ENCODE results near the gene ALDH3B1. TPM values are rescaled to one million over a fixed set of nuclear protein-coding genes. Genes with fewer than 3 reads are reported as not detected.

The ALDH3B1 gene
- total RNA-seq, 1 experiment from 2014 or later: 0.35 TPM

- H3K4me3 ChIP-seq (ENCODE audit: insufficient read depth, low read depth, low read length): no peak overlapping the region
- H3K36me3 ChIP-seq (replicated peaks; ENCODE audit: control insufficient read depth, insufficient read depth, low read length): peaks cover 19% of the 10 kb centered on the region
- H3K27me3 ChIP-seq (ENCODE audit: control insufficient read depth, insufficient read depth, low read length): no peaks in the 10 kb centered on the region
- no peak for DNase-seq
Measured at GRCh38 chr11:68028802-68029545, 18.8 kb downstream of the ALDH3B1 start.

DNA sequence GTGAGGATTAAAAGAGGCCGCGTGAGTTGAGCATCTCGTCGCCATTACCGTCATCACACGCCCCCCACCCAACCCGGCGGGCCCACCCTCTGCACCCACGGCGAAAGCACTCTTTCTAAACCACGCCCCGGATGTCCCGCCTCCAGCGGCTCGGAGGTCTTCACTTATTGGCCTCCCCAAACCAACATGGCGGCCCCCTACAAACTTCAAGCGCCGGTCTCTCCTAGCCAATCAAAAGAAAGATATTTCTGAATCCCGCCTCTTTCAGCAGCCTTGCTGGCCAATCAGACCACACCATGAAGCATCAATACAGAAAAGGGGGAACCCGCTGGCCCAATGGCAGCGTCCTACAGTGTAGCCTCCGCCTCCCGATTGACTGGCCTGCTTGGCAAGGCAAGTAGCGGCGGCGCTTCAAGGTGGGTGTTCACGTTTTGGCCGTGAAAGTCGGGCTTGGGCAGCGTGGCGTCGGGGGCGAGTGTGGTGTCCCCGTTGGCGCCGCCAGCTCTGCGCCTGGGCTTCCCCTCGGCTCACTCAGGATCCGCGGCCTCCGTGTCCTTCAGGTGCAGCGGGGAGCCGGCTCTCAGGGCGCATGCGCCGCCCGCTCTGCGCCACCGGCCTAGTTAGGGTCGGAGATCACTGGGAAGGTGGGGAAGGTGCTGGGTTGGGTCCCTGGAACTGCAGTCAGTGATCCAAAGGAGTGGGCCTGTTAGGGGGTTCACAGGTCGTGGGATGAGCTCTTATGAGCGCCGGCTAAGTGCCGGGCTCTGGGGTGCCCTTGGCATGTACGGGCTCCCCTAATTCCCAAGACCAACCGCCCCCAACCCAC is 20.4 kb downstream of the ALDH3B1 start, which contains the start of gene NDUFS8:
NDUFS8 (plus strand) TSS at position 364 of the 826 bp plus-strand sequence. CDS start 1,471 bp downstream, outside the sequence.
- peaks cover 20% of the 10 kb centered on the region for H3K36me3 ChIP-seq (replicated peaks; ENCODE audit: control insufficient read depth, insufficient read depth, low read length)
- H3K27me3 ChIP-seq (ENCODE audit: control insufficient read depth, insufficient read depth, low read length): no peaks in the 10 kb centered on the region
- DNase-seq: peak; percentile 100
- peak within 1 kb of the TSS; percentile 90 for H3K4me3 ChIP-seq (ENCODE audit: insufficient read depth, low read depth, low read length)

GRCh38 chr11:68031144-68031464 is 21.0 kb downstream of the ALDH3B1 start:
- Histone ChIP-seq H3K4me3 (ENCODE audit: insufficient read depth, low read depth, low read length) (peak overlapping the region; percentile 90), H3K36me3 (replicated peaks; ENCODE audit: control insufficient read depth, insufficient read depth, low read length) (peaks cover 19% of the 10 kb centered on the region), H3K27me3 (ENCODE audit: control insufficient read depth, insufficient read depth, low read length) (no peaks in the 10 kb centered on the region)
- no peak for DNase-seq

DNA sequence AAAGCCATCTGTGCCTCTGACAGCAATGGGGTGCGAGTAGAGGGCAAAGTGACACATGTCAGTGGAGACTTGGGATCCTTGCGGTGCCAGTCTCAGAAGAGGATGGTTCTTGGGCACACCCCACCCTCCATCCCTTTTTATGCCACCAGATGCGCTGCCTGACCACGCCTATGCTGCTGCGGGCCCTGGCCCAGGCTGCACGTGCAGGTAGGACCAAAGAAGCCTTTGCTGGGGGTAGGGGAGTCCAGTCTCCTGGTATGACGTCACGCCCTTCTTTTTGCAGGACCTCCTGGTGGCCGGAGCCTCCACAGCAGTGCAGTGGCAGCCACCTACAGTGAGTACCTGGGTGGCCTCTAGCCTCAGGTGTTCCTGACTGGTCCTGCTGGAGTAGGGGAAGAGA is 21.9 kb downstream of the ALDH3B1 start:
- DNase-seq: no peak
- no peaks in the 10 kb centered on the region for H3K27me3 ChIP-seq (ENCODE audit: control insufficient read depth, insufficient read depth, low read length)
- peaks cover 18% of the 10 kb centered on the region for H3K36me3 ChIP-seq (replicated peaks; ENCODE audit: control insufficient read depth, insufficient read depth, low read length)
- H3K4me3 ChIP-seq (ENCODE audit: insufficient read depth, low read depth, low read length): no peak overlapping the region

GRCh38 chr11:68032997-68033707 is 23.0 kb downstream of the ALDH3B1 start:
- Histone ChIP-seq H3K4me3 (ENCODE audit: insufficient read depth, low read depth, low read length) (no peak overlapping the region), H3K27me3 (ENCODE audit: control insufficient read depth, insufficient read depth, low read length) (no peaks in the 10 kb centered on the region), H3K36me3 (replicated peaks; ENCODE audit: control insufficient read depth, insufficient read depth, low read length) (peaks cover 18% of the 10 kb centered on the region)
- DNase-seq: no peak

- no peaks in the 10 kb centered on the region for H3K27me3 ChIP-seq (ENCODE audit: control insufficient read depth, insufficient read depth, low read length)
Measured at GRCh38 chr11:68033708-68034045, 23.6 kb downstream of the ALDH3B1 start.

GRCh38 chr11:68035266-68035876 is 25.2 kb downstream of the ALDH3B1 start:
- peaks cover 18% of the 10 kb centered on the region for H3K36me3 ChIP-seq (replicated peaks; ENCODE audit: control insufficient read depth, insufficient read depth, low read length)
- no peaks in the 10 kb centered on the region for H3K27me3 ChIP-seq (ENCODE audit: control insufficient read depth, insufficient read depth, low read length)
- no peak overlapping the region for H3K4me3 ChIP-seq (ENCODE audit: insufficient read depth, low read depth, low read length)
- no peak for DNase-seq

More at GRCh38 chr11:68033708-68034045, 23.6 kb downstream of the ALDH3B1 start:
- peaks cover 18% of the 10 kb centered on the region for H3K36me3 ChIP-seq (replicated peaks; ENCODE audit: control insufficient read depth, insufficient read depth, low read length)
- no peak for DNase-seq
- H3K4me3 ChIP-seq (ENCODE audit: insufficient read depth, low read depth, low read length): no peak overlapping the region

DNA sequence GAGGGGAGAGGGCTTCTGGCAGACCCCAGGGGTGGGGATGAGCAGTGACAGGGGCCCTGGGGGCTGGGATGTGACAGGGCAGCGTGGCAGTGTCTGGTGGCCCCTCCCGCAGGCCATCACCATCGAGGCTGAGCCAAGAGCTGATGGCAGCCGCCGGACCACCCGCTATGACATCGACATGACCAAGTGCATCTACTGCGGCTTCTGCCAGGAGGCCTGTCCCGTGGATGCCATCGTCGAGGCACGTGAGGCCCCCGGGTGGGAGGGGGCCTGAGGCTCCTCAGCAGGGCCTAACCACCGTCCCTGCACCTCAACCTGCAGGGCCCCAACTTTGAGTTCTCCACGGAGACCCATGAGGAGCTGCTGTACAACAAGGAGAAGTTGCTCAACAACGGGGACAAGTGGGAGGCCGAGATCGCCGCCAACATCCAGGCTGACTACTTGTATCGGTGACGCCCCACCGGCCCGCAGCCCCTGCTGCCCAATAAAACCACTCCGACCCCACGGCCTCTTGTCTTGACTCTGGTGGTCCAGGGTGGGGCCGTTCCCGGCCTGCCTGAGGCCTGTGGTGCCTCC is 26.1 kb downstream of the ALDH3B1 start:
- H3K4me3 ChIP-seq (ENCODE audit: insufficient read depth, low read depth, low read length): no peak overlapping the region
- DNase-seq: no peak
- peaks cover 18% of the 10 kb centered on the region for H3K36me3 ChIP-seq (replicated peaks; ENCODE audit: control insufficient read depth, insufficient read depth, low read length)
- no peaks in the 10 kb centered on the region for H3K27me3 ChIP-seq (ENCODE audit: control insufficient read depth, insufficient read depth, low read length)

- no peaks in the 10 kb centered on the region for H3K27me3 ChIP-seq (ENCODE audit: control insufficient read depth, insufficient read depth, low read length)
- no peak for DNase-seq
- peaks cover 18% of the 10 kb centered on the region for H3K36me3 ChIP-seq (replicated peaks; ENCODE audit: control insufficient read depth, insufficient read depth, low read length)
- H3K4me3 ChIP-seq (ENCODE audit: insufficient read depth, low read depth, low read length): no peak overlapping the region
Measured at GRCh38 chr11:68036717-68037239, 26.7 kb downstream of the ALDH3B1 start.

DNA sequence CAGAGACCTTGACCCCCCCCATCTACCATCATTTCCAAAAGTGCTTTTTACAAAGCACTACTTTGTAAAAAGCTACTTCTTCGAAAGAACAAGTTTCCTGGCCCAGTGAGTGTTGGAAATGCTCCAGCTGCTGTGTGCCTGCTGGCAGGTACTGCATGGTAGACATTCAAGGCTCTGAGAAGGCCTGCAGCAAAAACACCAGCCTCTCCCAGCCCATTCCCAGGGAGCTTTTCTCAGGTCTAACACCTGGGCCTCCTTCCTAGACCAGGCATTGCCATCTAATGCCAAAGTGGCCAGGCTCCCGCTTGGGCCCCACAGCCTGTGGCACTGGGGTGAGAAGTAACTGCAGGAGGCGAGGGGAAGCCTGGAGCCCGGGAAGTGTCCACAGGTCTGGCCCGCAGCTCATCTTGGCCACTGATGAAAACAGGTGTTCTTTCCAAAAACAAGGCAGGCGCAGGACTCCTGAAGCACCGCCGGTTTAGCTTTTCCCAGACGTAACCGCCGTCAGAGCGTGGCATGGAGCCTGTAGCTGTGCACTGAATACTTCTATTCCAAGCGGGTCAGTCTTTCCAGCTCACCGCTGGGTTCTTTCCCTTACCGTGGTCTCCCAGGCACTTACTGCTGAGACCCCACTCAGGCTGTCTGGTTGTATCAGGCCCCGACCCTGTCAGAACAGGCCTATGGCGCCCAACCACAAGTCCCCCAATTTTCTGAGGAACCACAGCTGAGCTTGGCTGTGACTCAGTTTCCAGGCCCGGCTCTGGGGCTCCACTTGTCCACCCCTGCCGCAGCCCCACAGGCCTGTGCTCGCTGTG is 27.5 kb downstream of the ALDH3B1 start:
- H3K4me3 ChIP-seq (ENCODE audit: insufficient read depth, low read depth, low read length): no peak overlapping the region
- H3K27me3 ChIP-seq (ENCODE audit: control insufficient read depth, insufficient read depth, low read length): no peaks in the 10 kb centered on the region
- no peak for DNase-seq
- H3K36me3 ChIP-seq (replicated peaks; ENCODE audit: control insufficient read depth, insufficient read depth, low read length): peaks cover 13% of the 10 kb centered on the region

DNA sequence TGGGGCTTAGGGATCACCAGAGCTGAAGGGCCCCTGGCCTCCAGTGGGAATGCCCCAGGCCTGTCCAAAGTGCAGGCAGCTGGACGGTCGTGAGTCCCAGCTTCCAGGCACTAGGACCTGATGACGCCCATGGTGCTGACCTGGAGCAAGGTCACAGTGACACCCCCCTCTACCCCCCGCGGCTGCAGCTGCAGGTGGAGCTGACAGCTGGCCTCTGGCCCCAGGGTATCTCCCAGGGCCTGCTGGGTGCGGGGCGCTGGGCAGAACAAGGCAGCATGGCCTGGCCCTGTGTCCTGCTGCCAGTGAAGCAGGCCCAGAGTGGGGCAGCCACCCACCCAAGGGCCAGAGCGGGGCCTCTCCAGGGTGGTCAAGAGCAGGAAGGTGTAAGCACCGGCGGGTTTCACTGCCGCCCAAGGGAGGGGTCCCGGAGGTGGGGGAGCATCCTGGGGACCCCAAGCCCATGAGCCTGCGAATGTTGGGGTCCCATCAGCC is 28.1 kb downstream of the ALDH3B1 start:
- peak; percentile 79 for DNase-seq
- Histone ChIP-seq H3K36me3 (replicated peaks; ENCODE audit: control insufficient read depth, insufficient read depth, low read length) (peaks cover 9% of the 10 kb centered on the region), H3K27me3 (ENCODE audit: control insufficient read depth, insufficient read depth, low read length) (no peaks in the 10 kb centered on the region), H3K4me3 (ENCODE audit: insufficient read depth, low read depth, low read length) (peak overlapping the region; percentile 68)

- Histone ChIP-seq H3K27me3 (ENCODE audit: control insufficient read depth, insufficient read depth, low read length) (no peaks in the 10 kb centered on the region), H3K36me3 (replicated peaks; ENCODE audit: control insufficient read depth, insufficient read depth, low read length) (peaks cover 4% of the 10 kb centered on the region), H3K4me3 (ENCODE audit: insufficient read depth, low read depth, low read length) (peak within 1 kb of the TSS; percentile 68)
- DNase-seq: peak; percentile 98
Measured at GRCh38 chr11:68038718-68039525, 28.8 kb downstream of the ALDH3B1 start, which contains the start of gene TCIRG1. TCIRG1 (plus strand) TSS chr11:68039025; CDS start chr11:68041272, 2,247 bp downstream.
